ENCODE data around the gene GOLGA1.
"Not testable (repeated sequence)": the region's sequence is repeated elsewhere in the genome, so short reads cannot be mapped to it uniquely, and the experiment has no call there.

GOLGA1 gene

GRCh38 chr9:124852121-124852828, 88.6 kb downstream of the GOLGA1 start:
- H3K9ac ChIP-seq (ENCODE audit: low read depth, low read length), result peak overlapping the region; percentile 54; the same call in 1 of the 2 replicates
- H3K36me3 ChIP-seq (ENCODE audit: insufficient read depth, low read length), result no peaks in the 10 kb centered on the region; the same call in 1 of the 2 replicates
- H3K4me1 ChIP-seq (ENCODE audit: insufficient read depth, low read length), result peaks cover 4% of the 10 kb centered on the region; the same call in 1 of the 2 replicates
- no peaks in the 10 kb centered on the region for H3K9me3 ChIP-seq (ENCODE audit: control insufficient read depth, insufficient read depth, low read length)

- no peak overlapping the region for H3K9ac ChIP-seq (ENCODE audit: low read depth, low read length)
- peaks cover 4% of the 10 kb centered on the region; the same call in 1 of the 2 replicates for H3K4me1 ChIP-seq (ENCODE audit: insufficient read depth, low read length)
- no peaks in the 10 kb centered on the region for H3K36me3 ChIP-seq (ENCODE audit: insufficient read depth, low read length)
- no peaks in the 10 kb centered on the region for H3K9me3 ChIP-seq (ENCODE audit: control insufficient read depth, insufficient read depth, low read length)
These were observed 91.1 kb downstream of the GOLGA1 start for GRCh38 chr9:124849801-124850200.

GRCh38 chr9:124846969-124847368, 93.9 kb downstream of the GOLGA1 start:
- H3K36me3 ChIP-seq (ENCODE audit: insufficient read depth, low read length), result no peaks in the 10 kb centered on the region
- no peaks in the 10 kb centered on the region for H3K9me3 ChIP-seq (ENCODE audit: control insufficient read depth, insufficient read depth, low read length)
- no peak overlapping the region for H3K9ac ChIP-seq (ENCODE audit: low read depth, low read length)
- H3K4me1 ChIP-seq (ENCODE audit: insufficient read depth, low read length), result peaks cover under 1% of the 10 kb centered on the region; the same call in 1 of the 2 replicates

GRCh38 chr9:124846467-124846866, 94.4 kb downstream of the GOLGA1 start:
- not testable (repeated sequence) for H3K36me3 ChIP-seq (ENCODE audit: insufficient read depth, low read length); H3K4me1 ChIP-seq (ENCODE audit: insufficient read depth, low read length); H3K9me3 ChIP-seq (ENCODE audit: control insufficient read depth, insufficient read depth, low read length); H3K9ac ChIP-seq (ENCODE audit: low read depth, low read length)

- no peak overlapping the region for H3K9ac ChIP-seq (ENCODE audit: low read depth, low read length)
- no peaks in the 10 kb centered on the region for H3K36me3 ChIP-seq (ENCODE audit: insufficient read depth, low read length)
- peaks cover 11% of the 10 kb centered on the region; the same call in 1 of the 2 replicates for H3K4me1 ChIP-seq (ENCODE audit: insufficient read depth, low read length)
- H3K9me3 ChIP-seq (ENCODE audit: control insufficient read depth, insufficient read depth, low read length), result no peaks in the 10 kb centered on the region
These were observed 96.6 kb downstream of the GOLGA1 start for GRCh38 chr9:124844291-124844690.

GRCh38 chr9:124843456-124844034, 97.3 kb downstream of the GOLGA1 start:
- Histone ChIP-seq H3K36me3 (ENCODE audit: insufficient read depth, low read length) (no peaks in the 10 kb centered on the region), H3K9ac (ENCODE audit: low read depth, low read length) (no peak overlapping the region), H3K4me1 (ENCODE audit: insufficient read depth, low read length) (peaks cover 11% of the 10 kb centered on the region; the same call in 1 of the 2 replicates)

GRCh38 chr9:124841075-124841821, 99.6 kb downstream of the GOLGA1 start:
- H3K4me1 ChIP-seq (ENCODE audit: insufficient read depth, low read length), result peaks cover 11% of the 10 kb centered on the region; the same call in 1 of the 2 replicates
- no peak overlapping the region for H3K9ac ChIP-seq (ENCODE audit: low read depth, low read length)
- H3K9me3 ChIP-seq (ENCODE audit: control insufficient read depth, insufficient read depth, low read length), result no peaks in the 10 kb centered on the region
- no peaks in the 10 kb centered on the region for H3K36me3 ChIP-seq (ENCODE audit: insufficient read depth, low read length)

More at GRCh38 chr9:124843456-124844034, 97.3 kb downstream of the GOLGA1 start:
- H3K9me3 ChIP-seq (ENCODE audit: control insufficient read depth, insufficient read depth, low read length), result no peaks in the 10 kb centered on the region

- Histone ChIP-seq H3K36me3 (ENCODE audit: insufficient read depth, low read length) (no peaks in the 10 kb centered on the region), H3K9me3 (ENCODE audit: control insufficient read depth, insufficient read depth, low read length) (no peaks in the 10 kb centered on the region), H3K4me1 (ENCODE audit: insufficient read depth, low read length) (peaks cover 11% of the 10 kb centered on the region; the same call in 1 of the 2 replicates), H3K9ac (ENCODE audit: low read depth, low read length) (no peak overlapping the region)
These were observed 100.5 kb downstream of the GOLGA1 start for GRCh38 chr9:124840300-124840833.

GRCh38 chr9:124839612-124840299, 101.1 kb downstream of the GOLGA1 start:
- H3K4me1 ChIP-seq (ENCODE audit: insufficient read depth, low read length), result peaks cover 11% of the 10 kb centered on the region; the same call in 1 of the 2 replicates
- no peaks in the 10 kb centered on the region for H3K36me3 ChIP-seq (ENCODE audit: insufficient read depth, low read length)
- H3K9me3 ChIP-seq (ENCODE audit: control insufficient read depth, insufficient read depth, low read length), result no peaks in the 10 kb centered on the region
- H3K9ac ChIP-seq (ENCODE audit: low read depth, low read length), result no peak overlapping the region

GRCh38 chr9:124838567-124839275, 102.2 kb downstream of the GOLGA1 start:
- not testable (repeated sequence) for H3K9ac ChIP-seq (ENCODE audit: low read depth, low read length); H3K36me3 ChIP-seq (ENCODE audit: insufficient read depth, low read length); H3K9me3 ChIP-seq (ENCODE audit: control insufficient read depth, insufficient read depth, low read length)
- H3K4me1 ChIP-seq (ENCODE audit: insufficient read depth, low read length), result peaks cover 11% of the 10 kb centered on the region; the same call in 1 of the 2 replicates

- peaks cover 11% of the 10 kb centered on the region; the same call in 1 of the 2 replicates for H3K4me1 ChIP-seq (ENCODE audit: insufficient read depth, low read length)
- H3K9me3 ChIP-seq (ENCODE audit: control insufficient read depth, insufficient read depth, low read length); H3K36me3 ChIP-seq (ENCODE audit: insufficient read depth, low read length); H3K9ac ChIP-seq (ENCODE audit: low read depth, low read length): not testable (repeated sequence)
These were observed 102.8 kb downstream of the GOLGA1 start for GRCh38 chr9:124838132-124838531.

- no peaks in the 10 kb centered on the region for H3K36me3 ChIP-seq (ENCODE audit: insufficient read depth, low read length)
- no peaks in the 10 kb centered on the region; the same call in 1 of the 2 replicates for H3K4me1 ChIP-seq (ENCODE audit: insufficient read depth, low read length)
- no peaks in the 10 kb centered on the region for H3K9me3 ChIP-seq (ENCODE audit: control insufficient read depth, insufficient read depth, low read length)
- no peak overlapping the region for H3K9ac ChIP-seq (ENCODE audit: low read depth, low read length)
These were observed 105.8 kb downstream of the GOLGA1 start for GRCh38 chr9:124835026-124835557.

- no peaks in the 10 kb centered on the region for H3K36me3 ChIP-seq (ENCODE audit: insufficient read depth, low read length)
- H3K9me3 ChIP-seq (ENCODE audit: control insufficient read depth, insufficient read depth, low read length), result no peaks in the 10 kb centered on the region
- H3K4me1 ChIP-seq (ENCODE audit: insufficient read depth, low read length), result peaks cover 3% of the 10 kb centered on the region
- no peak overlapping the region for H3K9ac ChIP-seq (ENCODE audit: low read depth, low read length)
These were observed 106.3 kb downstream of the GOLGA1 start for GRCh38 chr9:124834591-124834990.
